ENCODE measurements around the gene NFKBIB.
"Not testable (repeated sequence)": the region's sequence is repeated elsewhere in the genome, so short reads cannot be mapped to it uniquely, and the experiment has no call there.

The NFKBIB gene

DNA sequence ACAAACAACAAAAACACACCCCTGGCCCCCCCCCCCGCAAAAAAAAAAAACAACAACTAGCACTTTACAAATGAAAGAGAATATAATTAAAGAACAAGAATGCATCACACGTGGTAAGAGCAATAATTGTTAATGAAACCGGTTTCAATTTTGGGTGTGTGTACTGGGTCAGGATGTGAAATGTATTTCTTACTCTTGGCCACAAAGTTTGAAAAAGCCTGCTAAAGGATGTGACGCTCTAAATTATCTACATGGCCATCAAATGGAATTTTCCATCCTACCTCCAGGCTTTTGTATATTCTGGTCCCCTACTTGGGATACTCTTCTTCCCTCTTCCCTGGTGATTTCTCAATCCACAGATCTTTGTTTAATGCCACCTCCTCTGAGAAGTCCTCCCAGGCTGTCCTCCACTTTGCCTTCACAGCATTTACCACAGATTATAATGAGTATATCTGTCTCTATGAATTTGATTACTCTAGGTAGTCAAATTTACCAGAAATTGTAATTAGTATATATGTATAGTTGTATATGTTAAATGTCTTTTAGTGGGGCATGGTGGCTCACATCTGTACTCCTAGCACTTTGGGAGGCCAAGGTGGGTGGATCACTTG lies 28.7 kb downstream of the NFKBIB start:
- peak overlapping the region in 1 of 2 donors; percentile 8 for H3K27ac Mint-ChIP-seq
- no peaks in the 10 kb centered on the region for H3K9me3 Mint-ChIP-seq
- peaks cover 54% of the 10 kb centered on the region for H3K4me1 Mint-ChIP-seq
- no peaks in the 10 kb centered on the region for H3K27me3 Mint-ChIP-seq
- H3K4me3 Mint-ChIP-seq: peak overlapping the region; percentile 21 to 94
- DNase-seq: no peak
- no peak for ATAC-seq

DNA sequence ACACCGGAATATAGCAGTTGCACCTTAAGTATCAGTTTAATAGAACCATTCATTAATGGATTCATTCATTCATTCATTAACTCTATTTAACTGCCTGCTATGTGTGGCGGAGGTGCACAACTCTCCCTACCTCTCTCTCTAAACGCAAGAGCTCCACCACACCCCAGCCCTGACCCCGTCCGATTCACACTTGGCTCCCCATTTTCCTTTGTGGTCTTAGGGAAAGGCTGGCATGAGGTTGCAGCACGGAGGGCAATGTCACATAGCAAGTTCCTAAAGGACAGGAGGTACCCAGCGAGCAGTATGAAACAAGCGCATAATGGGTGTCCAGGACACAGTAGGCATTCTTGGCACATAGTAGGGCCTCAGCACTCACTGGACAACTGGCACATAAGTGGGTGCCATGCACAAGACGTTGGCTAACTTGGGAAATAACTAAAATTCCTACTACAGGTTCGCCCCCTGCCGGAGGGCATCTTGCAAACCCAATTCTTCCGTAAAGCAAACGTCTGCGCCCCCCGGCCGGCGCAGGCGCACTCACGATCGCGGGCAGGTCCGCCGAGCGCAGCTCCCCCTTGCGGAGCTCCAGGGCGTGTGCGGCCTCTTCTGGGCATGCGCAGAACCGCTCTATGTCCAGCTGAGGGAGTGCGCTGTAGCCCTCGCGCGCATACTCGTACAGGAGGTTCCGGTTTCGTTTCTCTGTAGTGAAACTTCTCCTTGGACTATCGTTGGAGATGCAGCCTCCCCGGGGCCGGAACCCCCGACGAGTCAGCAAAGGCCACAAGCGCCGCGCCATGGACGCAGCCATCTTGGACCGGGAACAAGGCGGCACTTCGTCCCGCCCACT lies 30.4 kb downstream of the NFKBIB start, which contains the start of gene SARS2:
SARS2 (minus strand) TSS at position 835 of the 847 bp plus-strand sequence; CDS start at position 808, 27 bp downstream.
- Mint-ChIP-seq H3K4me3 (peak within 1 kb of the TSS; percentile 87 to 94), H3K4me1 (peaks cover 56% of the 10 kb centered on the region), H3K27ac (peak within 1 kb of the TSS; percentile 98 to 99), H3K27me3 (no peaks in the 10 kb centered on the region), H3K9me3 (peaks cover 0 to 8% of the 10 kb centered on the region in 2 donors)
- ATAC-seq (peak; percentile 10), DNase-seq (peak in 1 of 2 donors; percentile 98)

DNA sequence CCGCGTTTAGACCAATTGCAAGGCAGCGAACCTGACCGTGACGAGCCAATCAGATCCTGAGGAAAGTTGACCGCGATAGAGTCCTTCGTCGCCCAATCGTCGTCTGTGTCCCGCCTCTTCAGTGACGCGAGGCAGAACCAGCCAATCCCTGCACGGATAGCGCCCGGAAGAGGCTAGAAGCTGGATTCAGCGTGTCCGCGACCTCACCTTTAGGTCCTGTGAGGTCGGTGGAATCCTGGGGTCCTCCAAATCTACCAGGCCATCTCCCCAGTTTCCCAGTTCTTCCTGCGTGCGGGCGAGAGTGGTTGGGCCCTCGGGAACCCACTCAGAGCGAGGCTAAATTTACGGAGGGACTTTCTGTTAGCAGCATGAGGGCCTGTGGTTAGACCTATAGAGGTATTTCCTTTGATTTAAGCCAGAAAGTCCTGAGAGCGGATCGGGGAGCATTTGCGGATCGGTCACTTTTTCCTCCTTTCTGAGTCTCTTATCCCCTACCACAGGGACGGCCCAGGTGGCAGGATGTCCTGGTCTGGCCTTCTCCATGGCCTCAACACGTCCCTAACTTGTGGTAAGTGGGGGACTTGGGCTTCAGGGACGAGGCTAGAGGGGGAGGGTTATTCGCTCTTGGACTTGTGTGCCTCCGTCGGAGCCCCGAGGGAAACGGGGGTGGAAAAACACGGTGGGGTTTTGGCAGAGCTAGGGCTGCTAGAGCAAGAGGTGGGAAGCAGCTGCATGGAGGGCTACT lies 31.2 kb downstream of the NFKBIB start, which contains the start of gene MRPS12:
MRPS12 (plus strand) TSS at position 169 of the 745 bp plus-strand sequence; CDS start at position 520, 351 bp downstream.
- Mint-ChIP-seq H3K4me1 (peaks cover 56% of the 10 kb centered on the region), H3K27ac (peak within 1 kb of the TSS; percentile 98 to 99), H3K9me3 (peaks cover 0 to 8% of the 10 kb centered on the region in 2 donors), H3K4me3 (peak within 1 kb of the TSS; percentile 87 to 94), H3K27me3 (no peaks in the 10 kb centered on the region)
- peak; percentile 98 for ATAC-seq
- DNase-seq: peak in 1 of 2 donors; percentile 99

DNA sequence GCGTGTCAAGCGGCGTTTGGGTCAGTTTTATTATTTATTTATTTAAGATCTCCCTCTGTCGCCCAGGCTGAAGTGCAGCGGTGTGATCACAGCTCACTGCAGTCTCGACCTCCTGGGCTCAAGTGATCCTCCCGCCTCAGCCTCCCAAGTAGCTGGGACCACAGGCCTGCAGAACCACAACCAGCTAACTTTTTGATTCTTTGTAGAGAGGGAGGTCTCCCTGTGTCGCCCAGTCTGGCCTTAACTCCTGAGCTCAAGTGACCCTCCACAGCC lies 31.7 kb downstream of the NFKBIB start:
- ATAC-seq: no peak

DNA sequence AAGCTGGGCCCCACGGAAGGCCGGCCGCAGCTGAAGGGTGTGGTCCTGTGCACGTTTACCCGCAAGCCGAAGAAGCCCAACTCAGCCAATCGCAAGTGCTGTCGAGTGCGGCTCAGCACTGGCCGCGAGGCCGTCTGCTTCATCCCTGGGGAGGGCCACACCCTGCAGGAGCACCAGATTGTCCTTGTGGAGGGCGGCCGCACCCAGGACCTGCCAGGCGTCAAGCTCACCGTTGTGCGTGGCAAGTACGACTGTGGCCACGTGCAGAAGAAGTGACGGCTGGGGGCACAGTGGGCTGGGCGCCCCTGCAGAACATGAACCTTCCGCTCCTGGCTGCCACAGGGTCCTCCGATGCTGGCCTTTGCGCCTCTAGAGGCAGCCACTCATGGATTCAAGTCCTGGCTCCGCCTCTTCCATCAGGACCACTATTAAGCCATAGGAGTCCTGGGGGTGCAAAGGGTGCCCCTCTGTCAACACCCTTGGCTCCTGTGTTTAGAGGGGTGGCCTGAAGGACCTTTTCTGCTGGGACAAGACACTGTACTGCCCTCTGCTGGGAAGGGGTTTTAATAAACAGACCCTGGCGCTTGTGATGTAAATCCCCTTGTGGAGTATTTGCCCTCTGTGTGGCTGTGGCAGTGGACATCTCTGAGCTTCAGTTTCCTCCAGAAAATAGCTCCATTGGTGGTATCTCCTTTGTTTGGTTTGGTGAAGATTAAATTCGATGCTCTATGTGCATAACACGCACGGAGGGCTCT lies 32.8 kb downstream of the NFKBIB start:
- Mint-ChIP-seq H3K27me3 (no peaks in the 10 kb centered on the region), H3K9me3 (peaks cover 0 to 8% of the 10 kb centered on the region in 2 donors), H3K27ac (no peak overlapping the region), H3K4me3 (peak overlapping the region; percentile 5 to 94), H3K4me1 (peaks cover 55% of the 10 kb centered on the region)
- ATAC-seq (no peak), DNase-seq (peak; percentile 41 to 48)

More for the DNA sequence above, 31.7 kb downstream of the NFKBIB start:
- H3K27me3 Mint-ChIP-seq: no peaks in the 10 kb centered on the region
- peak overlapping the region; percentile 87 to 94 for H3K4me3 Mint-ChIP-seq
- H3K27ac Mint-ChIP-seq: peak overlapping the region; percentile 98 to 99
- no peak for DNase-seq
- H3K9me3 Mint-ChIP-seq: peaks cover 0 to 8% of the 10 kb centered on the region in 2 donors
- peaks cover 56% of the 10 kb centered on the region for H3K4me1 Mint-ChIP-seq

DNA sequence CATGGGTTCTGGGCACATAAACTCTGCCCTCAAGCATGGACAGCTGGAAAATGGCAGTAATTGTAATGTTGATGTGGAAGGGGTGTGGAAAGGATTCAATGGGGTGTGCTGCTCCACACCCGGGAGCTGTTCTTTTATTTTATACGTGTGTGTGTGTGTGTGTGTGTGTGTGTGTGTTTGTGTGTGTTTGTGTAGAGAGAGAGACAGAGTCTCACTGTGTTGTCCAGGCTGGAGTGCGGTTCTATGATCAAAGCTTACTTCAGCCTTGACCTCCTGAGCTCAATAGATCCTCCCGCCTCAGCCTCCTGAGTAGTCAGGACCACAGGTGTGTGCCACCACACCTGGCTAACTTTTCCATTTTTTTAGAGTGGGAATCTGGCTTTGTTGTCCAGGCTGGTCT lies 33.8 kb downstream of the NFKBIB start:
- no peak overlapping the region for H3K4me3 Mint-ChIP-seq
- H3K9me3 Mint-ChIP-seq: peaks cover 0 to 8% of the 10 kb centered on the region in 2 donors
- no peak for ATAC-seq
- no peak for DNase-seq
- peak overlapping the region; percentile 29 to 62 for H3K27ac Mint-ChIP-seq
- peaks cover 45% of the 10 kb centered on the region for H3K4me1 Mint-ChIP-seq
- no peaks in the 10 kb centered on the region for H3K27me3 Mint-ChIP-seq

DNA sequence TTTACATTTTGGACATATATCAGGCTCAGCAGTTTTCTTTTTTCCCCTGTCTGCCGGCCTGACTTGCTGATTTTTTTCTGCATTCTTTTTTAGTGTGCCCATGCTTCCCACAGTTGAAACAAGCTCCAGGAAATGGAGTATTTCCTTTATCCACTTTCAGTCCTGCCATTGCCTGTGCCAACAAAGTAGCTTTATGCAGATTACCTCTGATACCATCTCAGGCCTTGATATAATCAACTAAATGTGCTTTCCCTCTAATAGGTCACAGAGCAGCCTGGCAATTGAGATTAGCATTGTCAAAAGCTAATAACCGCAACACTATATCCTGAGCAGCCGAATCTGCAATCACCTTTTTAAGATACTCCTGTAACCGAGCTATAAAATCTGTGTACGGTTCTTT lies 40.2 kb downstream of the NFKBIB start:
- H3K9me3 Mint-ChIP-seq: peaks cover 0 to 2% of the 10 kb centered on the region in 2 donors
- H3K27me3 Mint-ChIP-seq: peaks cover 14% of the 10 kb centered on the region
- H3K4me1 Mint-ChIP-seq: peaks cover 26% of the 10 kb centered on the region
- DNase-seq: no peak
- H3K27ac Mint-ChIP-seq: no peak overlapping the region
- no peak for ATAC-seq
- no peak overlapping the region for H3K4me3 Mint-ChIP-seq

DNA sequence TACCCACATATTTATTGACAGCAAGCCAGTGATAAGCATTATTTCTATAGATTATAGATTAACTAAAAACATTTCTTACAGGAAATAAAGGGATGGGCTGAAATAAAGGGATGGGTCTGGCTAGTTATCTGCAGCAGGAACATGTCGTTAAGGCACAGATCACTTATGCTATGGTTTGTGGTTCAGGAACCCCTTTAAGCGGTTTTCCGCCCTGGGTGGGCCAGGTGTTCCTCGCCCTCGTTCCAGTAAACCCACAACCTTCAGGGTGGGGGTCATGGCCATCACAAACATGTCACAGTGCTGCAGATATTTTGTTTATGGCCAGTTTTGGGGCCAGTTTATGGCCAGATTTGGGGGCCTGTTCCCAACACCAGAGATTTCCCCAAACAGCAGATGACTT lies 41.7 kb downstream of the NFKBIB start:
- not testable (repeated sequence) for DNase-seq, H3K9me3 Mint-ChIP-seq, H3K4me3 Mint-ChIP-seq, H3K27ac Mint-ChIP-seq, ATAC-seq
- peaks cover 26% of the 10 kb centered on the region for H3K4me1 Mint-ChIP-seq
- peaks cover 18% of the 10 kb centered on the region for H3K27me3 Mint-ChIP-seq

DNA sequence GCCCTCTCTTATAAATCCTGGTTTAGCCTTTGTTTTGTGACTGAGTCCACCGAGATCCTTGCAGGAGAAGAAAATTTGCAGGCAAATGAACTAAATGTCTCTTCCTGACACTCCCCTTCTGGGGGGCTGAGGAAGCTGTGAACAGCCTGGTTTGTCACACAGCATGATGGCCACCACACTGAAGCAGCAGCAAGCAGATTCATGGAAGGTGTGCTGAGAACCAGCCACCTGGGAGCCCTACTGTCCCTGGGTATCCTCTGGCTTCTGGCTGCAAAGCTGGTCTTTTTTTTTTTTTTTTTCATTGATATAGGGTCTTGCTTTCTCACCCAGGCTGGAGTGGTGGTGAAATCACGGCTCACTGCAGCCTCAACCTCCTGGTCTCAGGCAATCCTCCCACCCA lies 42.2 kb downstream of the NFKBIB start:
- Mint-ChIP-seq H3K27me3 (peaks cover 23% of the 10 kb centered on the region), H3K9me3 (no peaks in the 10 kb centered on the region), H3K4me3 (no peak overlapping the region), H3K4me1 (peaks cover 26% of the 10 kb centered on the region), H3K27ac (no peak overlapping the region)
- no peak for DNase-seq
- no peak for ATAC-seq

DNA sequence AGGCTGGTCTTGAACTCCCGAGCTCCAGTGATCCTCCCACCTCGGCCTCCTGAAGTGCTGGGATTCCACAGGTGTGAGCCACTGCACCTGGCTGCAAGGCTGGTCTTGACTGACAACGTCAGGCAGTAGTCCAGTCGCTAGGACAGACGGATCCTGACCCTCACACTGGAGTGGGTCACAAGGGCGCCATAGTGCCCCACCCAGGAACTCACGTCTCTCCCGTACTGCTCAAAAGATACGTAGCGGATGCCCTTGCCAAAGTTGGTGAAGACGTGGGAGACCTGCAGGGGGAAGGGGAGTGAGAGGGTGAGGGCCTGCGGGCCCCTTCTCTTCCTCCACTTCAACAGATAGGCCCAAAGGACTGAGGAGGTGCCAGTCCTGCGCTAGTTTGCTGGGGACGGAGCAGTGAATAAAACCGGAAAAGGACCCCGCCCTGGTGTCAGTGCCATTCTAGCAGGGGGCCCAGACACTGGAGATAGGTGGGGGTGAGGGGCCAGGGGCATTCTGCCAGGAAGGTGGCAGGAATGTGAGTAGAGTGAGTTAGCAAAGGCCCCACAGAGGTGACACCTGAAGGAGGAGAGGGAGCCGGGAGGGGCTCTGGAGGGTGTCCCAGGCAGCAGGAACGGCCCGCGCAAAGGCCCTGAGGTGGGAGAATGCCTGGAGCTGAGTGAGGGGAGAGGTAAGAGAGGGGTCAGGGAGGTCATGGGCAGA lies 42.9 kb downstream of the NFKBIB start:
- ATAC-seq (no peak), DNase-seq (no peak)
- Mint-ChIP-seq H3K4me3 (no peak overlapping the region), H3K27me3 (peaks cover 23% of the 10 kb centered on the region), H3K4me1 (peaks cover 26% of the 10 kb centered on the region), H3K9me3 (no peaks in the 10 kb centered on the region), H3K27ac (no peak overlapping the region)

GRCh38 chr19:38944981-38945506 lies 45.3 kb downstream of the NFKBIB start:
- peaks cover 27% of the 10 kb centered on the region for H3K4me1 Mint-ChIP-seq
- H3K9me3 Mint-ChIP-seq: no peaks in the 10 kb centered on the region
- H3K27ac Mint-ChIP-seq: no peak overlapping the region
- DNase-seq (no peak), ATAC-seq (no peak)
- H3K27me3 Mint-ChIP-seq: peaks cover 21% of the 10 kb centered on the region
- no peak overlapping the region for H3K4me3 Mint-ChIP-seq

DNA sequence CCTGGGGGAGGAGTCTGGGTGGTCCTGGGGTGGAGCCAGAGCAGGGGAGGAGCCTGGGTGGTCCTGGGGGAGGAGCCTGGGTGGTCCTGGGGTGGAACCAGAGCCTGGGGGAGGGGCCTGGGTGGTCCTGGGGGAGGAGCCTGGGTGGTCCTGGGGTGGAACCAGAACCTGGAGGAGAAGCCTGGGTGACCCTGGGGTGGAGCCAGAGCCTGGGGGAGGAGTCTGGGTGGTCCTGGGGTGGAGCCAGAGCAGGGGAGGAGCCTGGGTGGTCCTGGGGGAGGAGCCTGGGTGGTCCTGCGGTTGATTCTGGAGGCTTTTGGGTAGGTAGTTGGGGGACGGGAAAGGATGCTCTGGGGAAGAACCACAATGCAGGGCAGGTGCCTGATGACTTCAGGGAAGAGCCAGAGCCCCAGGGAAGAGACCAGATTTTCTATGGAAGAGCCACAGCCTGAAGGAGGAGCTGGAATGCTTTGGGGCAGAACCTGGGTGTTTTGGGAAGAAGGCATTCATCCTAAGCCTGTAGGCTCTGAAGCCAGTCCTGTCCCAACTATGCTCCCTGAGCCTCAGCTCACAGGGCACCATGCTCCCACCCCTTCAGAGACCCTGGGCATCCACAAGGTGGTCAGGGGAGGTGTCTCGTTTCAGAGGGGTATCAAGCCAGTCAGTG lies 45.9 kb downstream of the NFKBIB start:
- Mint-ChIP-seq H3K4me1 (peaks cover 30% of the 10 kb centered on the region), H3K4me3 (no peak overlapping the region), H3K27ac (no peak overlapping the region), H3K9me3 (no peaks in the 10 kb centered on the region), H3K27me3 (peaks cover 23% of the 10 kb centered on the region)
- DNase-seq (no peak), ATAC-seq (no peak)

- H3K9me3 Mint-ChIP-seq: no peaks in the 10 kb centered on the region
- peaks cover 24% of the 10 kb centered on the region for H3K27me3 Mint-ChIP-seq
- H3K4me1 Mint-ChIP-seq: peaks cover 25% of the 10 kb centered on the region
- H3K27ac Mint-ChIP-seq: no peak overlapping the region
- no peak for DNase-seq
- H3K4me3 Mint-ChIP-seq: no peak overlapping the region
- no peak for ATAC-seq
Observed at GRCh38 chr19:38946229-38947010, 46.7 kb downstream of the NFKBIB start.
